Left renal pelvis (tissue), 4 donors: Measurements from ENCODE around the gene MYO3A. TPM values are rescaled to one million over a fixed set of nuclear protein-coding genes. Genes with fewer than 3 reads are reported as not detected.
"Not testable (repeated sequence)": the region's sequence is repeated elsewhere in the genome, so short reads cannot be mapped to it uniquely, and the experiment has no call there.

Experiments used
- DNase-seq, 4 donors: peaks; one replicate each; pipeline ENCODE4 v3.0.0-alpha.2; 2013; ENCODE audit warnings: low read depth in 4 of 4, low spot score in 3 of 4
- polyA plus RNA-seq, 4 donors: library from polyadenylated mRNA; unstranded; fragments of 120-200 nt; gene quantifications; one replicate each; pipeline ENCODE4 v1.2.1, GENCODE V29; 2013; ENCODE audit not compliant: insufficient read length in 4 of 4

Gene MYO3A
- polyA plus RNA-seq, 4 donors, result 1.2 to 10.0 (median 6.6) TPM

DNA sequence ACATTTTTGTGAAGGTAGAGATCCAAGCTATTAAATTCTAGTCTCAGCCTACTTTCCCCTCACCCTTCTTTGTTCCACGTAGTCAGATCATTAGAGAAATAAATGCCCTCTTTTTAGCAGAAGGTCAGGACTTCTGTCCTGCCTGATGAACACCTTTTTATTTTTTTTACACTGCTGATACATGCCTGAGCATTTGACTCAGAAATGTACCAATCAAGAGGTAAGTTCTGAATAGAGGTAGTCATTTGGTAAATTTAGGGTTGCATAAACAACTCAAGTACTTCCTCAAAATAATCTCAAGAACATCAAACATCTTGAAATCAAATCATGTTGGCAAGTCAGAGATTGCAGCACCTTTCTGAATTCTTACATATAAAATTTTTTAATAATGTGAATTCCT, 133.7 kb downstream of the MYO3A start:
- no peak for DNase-seq

DNA sequence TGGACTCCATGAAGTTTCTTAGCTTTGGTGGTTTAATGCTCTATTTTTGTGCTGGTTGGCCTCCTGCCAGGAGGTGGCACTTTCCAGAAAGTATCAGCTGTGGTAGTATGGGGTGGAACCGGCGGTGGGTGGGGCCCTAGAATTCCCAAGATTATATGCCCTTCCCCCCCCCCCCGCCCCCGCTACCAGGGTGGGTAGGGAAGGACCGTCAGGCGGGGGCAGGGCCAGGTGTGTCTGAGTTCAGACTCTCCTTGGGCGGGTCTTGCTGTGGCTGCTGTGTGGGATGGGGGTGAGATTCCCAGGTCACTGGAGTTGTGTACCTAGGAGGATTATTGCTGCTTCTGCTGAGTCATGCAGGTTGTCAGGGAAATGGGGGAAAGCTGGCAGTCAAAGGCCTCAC, 146.9 kb downstream of the MYO3A start:
- DNase-seq, result not testable (repeated sequence)

GRCh38 chr10:26081459-26081858, 147.4 kb downstream of the MYO3A start:
- DNase-seq, result no peak

- DNase-seq, result no peak
These were observed 151.5 kb downstream of the MYO3A start for GRCh38 chr10:26085549-26085948.

- no peak for DNase-seq
These were observed 153.6 kb downstream of the MYO3A start for GRCh38 chr10:26087666-26088065.

DNA sequence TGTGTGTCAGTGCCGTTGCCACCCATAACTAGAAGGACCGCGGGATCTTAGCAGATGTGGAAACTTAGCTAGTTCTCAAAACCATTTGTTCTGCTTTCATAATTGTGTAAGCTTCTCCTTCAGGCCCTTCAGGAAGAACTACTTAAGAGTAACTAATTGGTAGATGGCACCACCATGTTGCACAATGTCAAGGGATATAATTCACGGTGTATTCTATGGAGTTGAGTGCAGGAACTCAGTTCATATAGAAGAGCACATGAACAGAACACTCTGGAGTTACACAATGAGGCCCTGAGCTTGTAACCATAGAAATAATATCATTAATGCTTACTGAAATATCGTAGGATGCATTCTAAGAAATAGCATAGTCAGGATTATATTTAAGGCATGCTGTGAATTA, 156.0 kb downstream of the MYO3A start:
- DNase-seq, result no peak

DNA sequence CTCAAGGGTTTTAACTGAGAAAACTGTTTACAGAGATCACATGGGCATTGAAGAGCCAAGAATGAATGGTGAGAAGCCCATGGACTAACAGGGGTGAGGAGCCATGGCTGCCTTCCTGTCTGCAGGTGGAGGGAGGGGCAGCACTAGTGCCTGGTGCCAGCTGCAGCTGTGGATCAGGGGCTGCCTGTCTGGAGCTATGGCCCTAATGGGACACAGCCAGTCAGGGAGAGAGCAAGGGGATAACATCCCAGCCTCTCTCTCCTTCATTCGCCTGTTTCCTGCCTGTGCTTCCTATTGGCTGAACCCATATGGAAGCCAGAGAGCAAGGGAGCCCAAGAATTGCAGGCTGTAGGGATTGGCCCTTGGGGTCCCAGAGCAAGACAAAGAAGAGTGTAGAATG, 156.7 kb downstream of the MYO3A start:
- no peak for DNase-seq

GRCh38 chr10:26093229-26093628, 159.2 kb downstream of the MYO3A start:
- DNase-seq, result no peak

DNA sequence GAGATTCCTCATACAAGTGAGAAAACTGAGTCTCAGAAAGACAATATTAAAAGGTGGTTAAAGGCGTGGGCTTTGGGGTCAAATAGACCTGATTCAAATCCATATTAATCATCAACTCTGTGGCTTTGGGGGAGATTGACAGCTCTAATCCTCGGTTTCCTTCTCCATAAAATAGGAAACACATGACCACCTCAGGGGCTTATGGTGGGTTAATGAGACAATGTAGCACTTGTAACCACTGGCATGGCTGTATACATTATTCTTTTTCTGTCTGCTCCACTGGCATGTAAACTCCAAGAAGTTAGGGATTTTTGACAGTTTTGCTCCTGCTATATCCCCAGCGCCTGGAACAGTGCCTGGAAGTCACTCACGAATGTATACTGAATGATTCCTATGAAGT, 161.8 kb downstream of the MYO3A start:
- DNase-seq, result no peak

DNA sequence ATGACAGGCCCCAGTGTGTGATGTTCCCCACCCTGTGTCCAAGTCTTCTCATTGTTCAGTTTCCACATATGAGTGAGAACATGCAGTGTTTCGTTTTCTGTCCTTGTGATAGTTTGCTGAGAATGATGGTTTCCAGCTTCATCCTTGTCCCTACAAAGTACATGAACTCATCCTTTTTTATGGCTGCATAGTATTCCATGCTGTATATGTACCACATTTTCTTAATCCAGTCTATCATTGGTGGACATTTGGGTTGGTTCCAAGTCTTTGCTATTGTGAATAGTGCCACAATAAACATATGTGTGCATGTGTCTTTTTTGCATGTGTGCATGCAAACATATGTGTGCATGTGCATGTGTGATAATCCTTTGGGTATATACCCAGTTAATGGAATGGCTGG, 163.5 kb downstream of the MYO3A start:
- not testable (repeated sequence) for DNase-seq

GRCh38 chr10:26112532-26112931, 178.5 kb downstream of the MYO3A start:
- no peak for DNase-seq

DNA sequence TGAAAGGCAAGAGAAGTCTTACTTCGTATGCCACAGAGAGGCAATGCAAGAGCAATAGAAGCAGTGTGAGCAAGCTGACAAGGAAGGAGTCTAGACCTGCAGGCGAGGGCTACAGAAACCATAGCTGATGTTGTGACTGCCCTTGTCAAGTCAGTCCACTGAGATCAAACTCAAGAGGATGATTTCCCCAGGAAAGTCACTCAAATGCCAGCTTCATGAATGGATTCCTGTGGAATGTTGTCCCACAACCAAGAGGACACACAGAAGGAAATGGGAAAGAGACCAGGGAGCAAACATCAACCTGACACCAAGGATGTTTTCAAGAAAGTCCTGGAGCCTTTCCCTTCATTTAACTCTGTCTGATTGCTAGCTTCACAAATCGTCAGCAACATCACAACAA, 204.6 kb downstream of the MYO3A start:
- DNase-seq, result no peak

- DNase-seq, result no peak
These were observed 222.0 kb downstream of the MYO3A start for GRCh38 chr10:26156019-26156418.

DNA sequence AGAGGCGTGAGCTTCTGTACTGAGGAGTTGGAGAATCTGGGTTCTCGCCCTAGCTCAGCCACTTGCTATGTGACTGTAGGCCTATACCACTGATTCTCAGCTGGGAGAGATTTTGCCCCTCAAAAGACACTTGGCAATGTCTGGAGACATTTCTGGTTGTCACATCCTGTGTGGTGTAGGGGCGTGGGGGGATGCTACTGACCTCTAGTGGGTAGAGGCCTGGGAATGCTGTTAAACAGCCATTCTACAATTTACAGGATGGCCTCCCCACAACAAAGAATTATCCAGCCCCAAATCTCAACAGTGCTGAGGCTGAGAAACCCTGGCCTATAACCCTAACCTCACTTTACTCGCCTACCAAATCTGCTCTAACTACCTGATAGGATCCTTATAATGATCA, 223.7 kb downstream of the MYO3A start:
- no peak for DNase-seq

- no peak for DNase-seq
These were observed 235.4 kb downstream of the MYO3A start for GRCh38 chr10:26169466-26169865.

DNA sequence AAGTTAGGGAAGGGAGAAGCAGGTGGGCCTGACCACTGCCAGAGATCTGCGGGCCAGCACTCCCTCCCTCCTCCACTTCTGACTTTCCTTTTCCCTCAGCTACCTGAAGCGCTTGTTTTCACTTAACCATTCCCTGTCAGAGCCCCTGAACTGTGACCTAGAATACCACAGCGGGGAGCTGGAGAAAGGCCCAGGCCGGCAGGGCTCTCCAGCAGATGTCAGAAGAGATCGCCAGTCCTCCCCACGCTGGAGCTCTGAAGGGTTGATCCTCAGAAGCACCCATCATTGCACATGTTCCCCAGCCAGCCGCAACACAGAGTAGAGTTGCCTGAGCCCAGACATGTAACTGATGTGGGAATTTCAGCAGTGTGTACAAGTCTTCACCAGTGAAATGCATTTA, 238.1 kb downstream of the MYO3A start:
- DNase-seq, result peak in 1 of 4 donors; percentile 21

DNA sequence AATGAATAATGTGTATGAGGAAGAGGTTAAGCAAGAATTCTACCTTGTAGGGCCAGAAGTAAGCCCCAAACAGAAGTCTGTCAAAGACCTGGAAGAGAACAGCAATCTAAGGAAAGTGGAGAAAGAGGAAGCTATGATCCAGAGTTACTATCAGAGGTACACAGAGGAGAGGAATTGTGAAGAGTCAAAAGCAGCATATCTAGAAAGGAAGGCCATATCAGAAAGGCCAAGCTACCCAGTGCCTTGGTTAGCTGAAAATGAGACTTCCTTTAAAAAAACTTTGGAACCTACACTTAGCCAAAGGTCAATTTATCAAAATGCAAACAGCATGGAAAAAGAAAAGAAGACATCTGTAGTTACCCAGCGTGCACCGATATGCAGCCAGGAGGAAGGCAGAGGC, 239.8 kb downstream of the MYO3A start:
- DNase-seq, result no peak

GRCh38 chr10:26177341-26177740, 243.3 kb downstream of the MYO3A start:
- no peak for DNase-seq

GRCh38 chr10:26194275-26194674, 260.2 kb downstream of the MYO3A start:
- no peak for DNase-seq

GRCh38 chr10:26197248-26197647, 263.2 kb downstream of the MYO3A start:
- DNase-seq, result no peak

DNA sequence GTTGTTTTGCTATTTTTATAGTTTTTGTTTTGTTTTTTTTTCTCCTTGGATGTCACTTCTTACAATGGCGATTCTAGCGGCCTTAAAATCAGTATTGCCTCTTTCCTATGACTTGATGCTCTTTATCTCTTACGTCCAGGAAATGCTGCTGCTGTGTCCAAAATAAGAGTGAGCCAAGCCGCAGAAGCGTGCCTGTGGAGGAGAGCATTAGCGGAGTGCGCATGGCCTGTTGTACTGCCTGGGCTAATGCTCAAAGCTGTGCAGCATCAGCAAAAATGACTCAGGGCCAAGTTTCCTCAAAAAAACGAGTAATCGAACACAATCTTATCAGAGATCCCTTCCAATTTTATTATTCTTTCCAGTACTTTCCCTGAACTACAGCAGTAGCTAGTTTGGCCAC, 264.1 kb downstream of the MYO3A start:
- DNase-seq, result no peak

DNA sequence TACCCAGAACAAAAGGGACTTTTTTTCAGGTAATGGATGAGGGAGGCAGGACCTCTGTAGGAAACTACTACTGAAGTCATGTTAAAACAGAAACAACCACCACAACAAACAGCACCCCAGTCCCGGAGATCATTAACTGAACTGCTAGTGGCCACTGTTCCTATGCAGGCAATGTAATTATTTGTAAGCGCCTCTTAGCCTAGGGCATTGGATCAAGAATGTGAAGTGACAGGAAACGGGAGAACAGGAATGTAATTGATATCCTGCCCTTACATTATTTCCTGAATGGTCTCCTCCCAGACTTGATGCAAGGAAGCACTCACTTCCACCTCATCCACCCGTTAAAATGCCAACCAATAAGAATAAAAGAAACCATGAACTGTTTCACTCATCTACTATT, 265.8 kb downstream of the MYO3A start:
- no peak for DNase-seq

DNA sequence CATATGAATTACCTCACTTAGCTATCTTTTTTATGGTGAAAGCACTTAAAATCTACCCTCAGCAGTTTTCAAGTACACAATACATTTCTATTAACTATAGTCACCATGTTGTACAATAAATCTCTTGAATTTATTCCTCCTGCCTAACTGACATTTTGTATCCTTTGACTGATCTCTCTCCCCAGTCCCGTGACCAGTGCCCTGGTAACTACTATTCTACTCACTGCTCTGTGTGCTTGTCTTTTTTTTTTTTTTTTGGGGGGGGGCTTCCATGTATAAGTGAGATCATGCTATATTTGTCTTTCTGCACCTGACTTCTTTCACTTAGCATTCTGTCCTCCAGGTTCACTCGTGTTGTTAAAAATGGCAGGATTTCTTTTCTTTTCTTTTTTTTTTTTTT, 271.2 kb downstream of the MYO3A start:
- DNase-seq, result no peak
